Stimulated activated CD4-positive, alpha-beta T cell treated with anti-CD3 and anti-CD28 coated beads, Interleukin-1b, Interleukin-23, amount 100 ng/mL, for 1 hour (primary cell): ENCODE results near the gene ELK3.

ENCODE experiments used
- DNase-seq, 2 donors: peaks; one replicate each; pipeline ENCODE4 v3.0.0-alpha.2; 2020; ENCODE audit warnings: low read depth in 2 of 2

ELK3 gene

DNA sequence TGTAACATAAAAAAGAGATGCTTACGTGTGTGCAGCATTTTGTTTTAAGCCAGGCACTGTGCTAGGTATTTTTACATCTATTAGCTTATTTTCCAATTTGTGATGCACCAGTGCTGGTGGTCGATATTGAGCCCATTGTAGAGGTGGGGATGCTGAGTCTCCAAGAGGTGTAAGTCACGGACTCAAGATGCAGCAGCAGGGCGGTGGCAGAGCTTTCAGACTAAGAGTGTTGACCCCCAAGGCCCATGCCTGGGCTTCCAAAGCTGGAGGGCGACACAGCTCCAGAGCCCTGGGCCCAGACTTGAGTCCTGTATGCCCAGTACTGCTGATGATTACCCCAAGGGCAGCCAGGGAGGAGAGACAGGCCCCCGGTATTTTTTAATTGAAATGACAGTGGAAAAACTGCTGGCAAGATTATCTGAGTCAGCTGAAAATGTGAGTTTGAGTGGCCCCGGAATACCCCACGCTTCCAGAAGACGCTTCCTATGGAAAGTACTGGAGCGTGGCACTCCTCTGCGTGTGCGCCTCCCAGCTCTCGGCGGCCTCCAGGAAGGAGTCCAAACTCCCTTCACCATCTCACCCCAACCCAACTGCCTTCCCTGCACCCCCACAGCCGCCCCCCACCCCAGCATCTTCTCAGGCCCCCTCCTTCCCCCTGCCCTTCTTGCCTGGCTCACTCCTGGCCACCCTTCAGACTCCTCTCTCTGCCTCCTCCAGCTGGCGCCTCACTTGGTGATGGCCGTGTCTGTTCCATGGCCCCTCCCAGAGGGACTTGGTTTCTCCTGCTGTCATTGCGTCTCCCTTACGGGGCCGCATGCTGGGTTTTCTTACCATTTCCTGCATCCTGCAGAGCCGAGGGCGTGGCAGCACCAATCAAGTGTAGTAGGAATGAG is 40.7 kb downstream of the ELK3 start:
- no peak for DNase-seq

GRCh38 chr12:96235484-96235826 is 41.3 kb downstream of the ELK3 start:
- DNase-seq: no peak

DNA sequence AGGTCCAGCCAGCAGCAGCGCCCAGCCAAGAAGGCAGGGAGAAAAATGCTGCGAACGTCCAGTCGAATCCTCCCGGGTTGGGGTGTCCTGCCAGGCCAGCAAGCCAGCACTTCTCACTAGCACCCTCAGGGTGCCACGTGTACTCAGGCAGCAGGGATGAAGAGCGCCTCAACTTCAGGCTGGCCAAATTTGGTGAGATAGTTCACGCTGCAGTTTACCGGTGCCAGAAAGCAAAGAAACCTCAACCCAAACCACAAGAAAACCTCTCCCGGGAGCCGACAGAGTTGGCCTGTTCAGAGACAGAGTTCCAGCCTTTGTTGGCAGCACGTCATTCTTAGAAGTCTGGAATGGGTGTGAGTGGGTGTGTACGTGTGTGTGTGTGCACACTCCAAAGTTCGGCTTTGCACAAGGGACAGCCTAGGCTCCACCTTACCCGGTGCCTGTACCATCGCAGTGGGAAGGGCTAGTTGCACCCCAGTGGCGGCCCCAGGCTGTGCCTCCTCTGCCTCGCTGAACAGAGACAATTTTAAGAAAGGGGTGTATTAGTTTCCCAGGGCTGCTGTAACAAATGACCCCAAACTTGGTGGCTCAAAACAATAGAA is 42.1 kb downstream of the ELK3 start:
- DNase-seq: no peak

- DNase-seq: no peak
Measured at GRCh38 chr12:96237035-96237434, 42.9 kb downstream of the ELK3 start.

- DNase-seq: peak in 1 of 2 donors; percentile 11
Measured at GRCh38 chr12:96237465-96238077, 43.4 kb downstream of the ELK3 start.

DNA sequence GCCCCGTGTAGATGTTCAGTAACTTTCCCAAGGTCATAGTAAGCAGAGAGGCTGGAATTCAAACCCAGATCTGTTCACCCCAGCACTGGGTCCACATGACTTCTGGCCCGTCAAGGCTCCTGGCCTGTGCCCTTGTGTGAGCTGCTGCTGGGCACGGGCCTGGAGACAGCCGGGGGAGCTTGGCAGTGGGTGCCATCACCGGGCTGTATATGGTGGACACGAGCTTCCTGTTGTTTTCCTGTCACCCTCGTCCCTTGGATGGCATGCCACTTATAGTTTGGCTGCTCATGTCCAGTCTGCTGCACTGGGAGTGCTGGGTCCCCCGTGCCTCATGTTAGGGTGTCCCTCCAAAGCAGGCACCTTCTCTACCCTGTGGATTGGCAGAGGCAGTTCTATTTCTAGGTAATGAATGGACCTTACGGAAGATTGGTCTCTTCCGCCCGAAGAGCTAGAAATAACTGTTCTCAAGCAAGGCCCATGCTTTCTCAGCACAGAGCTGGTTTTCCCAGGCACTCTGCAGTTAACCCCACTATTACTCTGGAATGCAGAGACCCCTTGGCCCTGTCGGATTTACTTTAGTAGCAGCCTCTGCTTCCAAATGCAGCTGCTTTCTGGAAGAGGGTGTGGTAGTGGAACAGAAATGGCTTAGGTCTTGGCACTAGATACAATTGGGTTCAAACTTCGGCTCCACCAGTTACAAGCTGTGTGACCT is 44.3 kb downstream of the ELK3 start:
- no peak for DNase-seq

DNA sequence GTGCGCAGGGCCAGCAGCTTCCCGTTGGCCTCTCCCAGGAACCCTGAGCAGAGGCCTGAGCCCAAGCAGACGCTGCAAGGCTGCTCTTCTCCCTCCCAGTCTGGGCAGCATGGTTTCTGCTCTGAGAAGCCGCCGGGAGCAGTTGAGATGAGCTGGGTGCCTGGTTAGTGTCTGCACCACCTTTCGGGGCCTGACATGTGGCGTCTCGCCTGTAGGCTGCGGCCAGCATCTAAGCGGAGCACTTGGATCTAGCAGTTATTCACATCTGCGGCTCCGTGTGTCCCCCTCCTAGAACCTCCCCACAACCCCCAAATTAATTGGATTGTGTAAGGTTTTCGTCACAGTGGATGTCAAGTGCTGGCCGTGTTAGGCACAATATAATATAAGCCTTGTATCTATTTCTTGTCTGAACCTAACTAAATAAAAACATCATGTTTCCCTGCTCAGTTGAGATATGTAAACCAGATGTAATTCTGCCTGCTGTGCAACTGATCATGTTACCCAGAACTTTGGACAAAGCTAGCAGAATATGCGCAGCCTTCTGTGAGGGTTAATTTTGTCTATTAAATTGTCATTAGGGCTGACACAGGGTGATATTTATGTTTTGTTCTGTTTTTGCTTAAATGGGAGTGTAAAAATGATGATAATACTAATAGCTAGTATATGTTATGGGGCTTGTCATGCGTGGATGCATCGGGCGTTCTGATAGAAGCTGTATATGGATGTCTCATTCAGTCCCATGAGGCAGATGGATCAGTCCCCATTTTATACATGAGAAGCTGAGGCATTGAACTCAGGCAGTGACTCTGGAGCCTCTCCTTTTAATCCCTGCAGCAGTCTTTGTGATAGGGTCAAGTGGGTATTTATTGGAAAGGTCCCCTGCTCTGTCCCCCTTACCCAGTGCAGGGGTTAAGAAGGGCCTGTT is 45.8 kb downstream of the ELK3 start:
- no peak for DNase-seq

GRCh38 chr12:96240656-96241055 is 46.5 kb downstream of the ELK3 start:
- no peak for DNase-seq

GRCh38 chr12:96241431-96241830 is 47.3 kb downstream of the ELK3 start:
- DNase-seq: no peak

DNA sequence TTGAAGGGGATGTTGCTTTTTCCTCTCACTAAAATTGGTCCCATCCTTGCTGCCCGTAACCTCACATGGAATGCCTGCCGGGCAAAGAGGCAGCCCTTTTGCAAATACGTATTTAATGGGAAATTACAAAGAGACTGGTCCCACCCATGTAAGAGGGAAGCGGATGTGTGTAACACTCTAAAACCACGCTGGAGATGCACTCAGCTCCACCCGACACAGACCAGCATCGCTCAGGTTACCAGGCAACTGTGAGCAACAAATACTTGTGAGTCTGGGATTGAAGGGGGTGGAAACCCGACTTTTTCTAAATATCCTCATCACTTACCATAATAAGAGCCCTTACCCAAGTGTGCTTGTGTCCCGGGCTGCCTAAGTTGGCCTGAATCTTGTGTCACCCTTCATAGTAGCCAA is 47.7 kb downstream of the ELK3 start:
- DNase-seq: peak in 1 of 2 donors; percentile 41

DNA sequence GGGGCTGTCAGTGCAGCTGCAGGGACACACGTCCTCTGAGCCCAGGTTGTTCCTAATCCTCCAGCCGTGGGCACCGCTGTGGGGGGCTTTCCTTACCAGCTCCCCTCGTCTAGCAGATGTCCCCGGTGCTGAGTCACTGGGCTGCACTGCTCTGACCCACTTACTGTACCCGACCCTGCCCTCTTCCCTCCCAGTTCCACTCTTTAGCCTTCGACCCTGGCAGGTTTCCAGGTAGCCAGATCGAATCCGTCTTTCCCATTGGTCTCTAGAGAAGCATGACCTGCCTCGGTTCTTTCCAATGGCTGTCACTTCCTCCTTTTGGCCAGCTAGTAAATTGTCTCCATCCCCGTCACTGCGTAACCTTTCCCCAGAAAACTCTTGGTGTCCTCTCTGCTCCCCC is 48.4 kb downstream of the ELK3 start:
- no peak for DNase-seq

- no peak for DNase-seq
Measured at GRCh38 chr12:96244826-96245225, 50.7 kb downstream of the ELK3 start.

DNA sequence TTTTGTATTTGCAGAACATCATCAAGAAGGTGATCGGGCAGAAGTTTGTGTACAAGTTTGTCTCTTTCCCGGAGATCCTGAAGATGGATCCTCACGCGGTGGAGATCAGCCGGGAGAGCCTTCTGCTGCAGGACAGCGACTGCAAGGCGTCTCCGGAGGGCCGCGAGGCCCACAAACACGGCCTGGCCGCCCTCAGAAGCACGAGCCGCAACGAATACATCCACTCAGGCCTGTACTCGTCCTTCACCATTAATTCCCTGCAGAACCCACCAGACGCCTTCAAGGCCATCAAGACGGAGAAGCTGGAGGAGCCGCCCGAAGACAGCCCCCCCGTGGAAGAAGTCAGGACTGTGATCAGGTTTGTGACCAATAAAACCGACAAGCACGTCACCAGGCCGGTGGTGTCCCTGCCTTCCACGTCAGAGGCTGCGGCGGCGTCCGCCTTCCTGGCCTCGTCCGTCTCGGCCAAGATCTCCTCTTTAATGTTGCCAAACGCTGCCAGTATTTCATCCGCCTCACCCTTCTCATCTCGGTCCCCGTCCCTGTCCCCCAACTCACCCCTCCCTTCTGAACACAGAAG is 52.8 kb downstream of the ELK3 start:
- no peak for DNase-seq

DNA sequence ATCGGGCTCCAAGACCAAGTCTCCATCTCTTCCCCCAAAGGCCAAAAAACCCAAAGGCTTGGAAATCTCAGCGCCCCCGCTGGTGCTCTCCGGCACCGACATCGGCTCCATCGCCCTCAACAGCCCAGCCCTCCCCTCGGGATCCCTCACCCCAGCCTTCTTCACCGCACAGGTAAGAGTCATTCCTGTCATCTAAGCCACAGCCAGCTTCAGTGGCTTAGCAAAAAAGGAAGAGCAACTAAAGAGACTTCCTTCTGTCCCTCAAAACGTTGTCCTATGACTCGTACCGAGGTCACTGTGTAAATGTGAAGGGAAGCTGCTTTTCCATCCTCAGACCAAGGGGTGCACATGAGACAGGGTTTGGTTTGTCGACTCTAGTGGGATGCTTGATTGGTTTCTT is 53.4 kb downstream of the ELK3 start:
- no peak for DNase-seq

DNA sequence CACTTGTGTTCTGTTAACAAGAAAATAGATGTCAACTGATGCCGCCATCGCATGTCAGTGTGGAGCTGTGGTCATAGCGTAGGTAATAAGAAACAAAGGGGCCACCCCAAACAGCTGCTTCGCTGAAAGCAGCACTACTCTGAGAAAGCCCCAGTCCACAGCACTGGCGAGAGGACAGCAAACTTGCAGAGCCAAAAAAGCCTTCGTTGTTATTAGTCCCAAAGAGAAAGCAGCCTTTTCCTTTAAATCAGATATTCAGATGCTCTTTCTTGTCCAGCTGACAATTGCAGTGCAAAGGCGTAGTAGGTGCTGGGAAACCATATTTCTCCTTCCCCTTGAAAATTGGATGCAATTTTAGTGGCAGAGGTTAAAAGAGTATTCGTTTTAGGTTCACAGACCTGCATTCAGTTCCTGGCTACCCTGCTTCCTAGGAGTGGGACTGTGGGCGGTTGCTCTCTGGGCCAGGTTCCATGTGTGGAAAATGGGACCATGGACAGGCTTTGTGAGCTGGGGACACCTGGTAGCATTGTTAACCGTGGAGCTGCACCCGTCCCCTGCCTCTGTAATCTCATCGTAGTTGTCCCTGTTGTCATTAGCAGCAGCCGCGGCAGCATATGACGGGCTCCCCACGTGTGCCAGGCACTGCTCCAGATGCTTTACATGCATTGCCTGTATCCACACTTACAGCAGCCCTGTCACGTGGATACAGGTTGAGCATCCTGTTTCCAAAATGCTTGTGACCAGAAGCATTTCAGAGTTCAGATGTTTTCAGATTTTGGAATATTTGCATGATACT is 54.2 kb downstream of the ELK3 start:
- DNase-seq: no peak

DNA sequence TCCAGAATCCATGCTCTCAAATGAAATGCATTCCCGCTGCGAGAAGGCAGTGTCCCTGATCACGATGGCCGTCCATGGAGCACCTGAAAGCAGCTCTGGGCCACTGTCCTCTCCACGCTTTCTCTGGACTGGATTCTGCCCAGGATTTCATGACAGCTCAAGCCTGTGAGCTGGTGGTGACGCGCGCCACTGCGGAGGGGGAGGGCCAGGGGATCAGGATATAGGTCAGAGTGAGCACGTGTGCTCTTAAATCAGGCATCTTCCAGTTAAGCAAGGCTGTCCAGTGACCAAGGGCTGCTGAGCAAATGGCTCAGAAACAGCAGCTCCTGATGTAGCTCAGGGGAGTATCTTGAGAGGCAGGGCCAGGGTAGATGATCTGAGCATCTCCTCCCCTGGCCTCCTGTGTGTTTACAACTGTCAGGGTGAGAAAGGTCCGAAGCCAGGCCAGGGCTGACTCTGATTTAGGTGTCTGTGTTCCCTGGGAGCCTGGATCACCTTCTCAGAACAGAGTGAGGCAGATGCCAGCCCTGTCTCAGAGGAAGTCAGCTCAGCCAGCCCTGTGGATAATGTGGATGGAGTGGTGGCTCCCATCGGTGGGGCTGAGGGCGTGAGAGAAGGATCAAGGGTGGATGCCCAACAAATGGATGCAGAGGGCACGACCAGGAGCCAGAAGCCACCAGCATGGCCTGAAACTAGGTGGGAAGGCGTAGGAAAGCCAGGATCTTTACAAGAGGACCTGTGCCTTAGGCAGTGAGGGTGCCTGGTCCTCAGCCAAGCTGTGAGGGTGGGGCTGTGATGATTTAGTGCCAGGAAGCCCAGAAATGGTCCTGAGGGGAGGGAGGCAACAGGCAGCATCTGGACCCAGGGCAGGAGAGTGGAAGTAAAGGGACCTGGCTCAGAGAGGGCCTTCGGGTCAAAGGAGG is 55.3 kb downstream of the ELK3 start:
- DNase-seq: no peak

DNA sequence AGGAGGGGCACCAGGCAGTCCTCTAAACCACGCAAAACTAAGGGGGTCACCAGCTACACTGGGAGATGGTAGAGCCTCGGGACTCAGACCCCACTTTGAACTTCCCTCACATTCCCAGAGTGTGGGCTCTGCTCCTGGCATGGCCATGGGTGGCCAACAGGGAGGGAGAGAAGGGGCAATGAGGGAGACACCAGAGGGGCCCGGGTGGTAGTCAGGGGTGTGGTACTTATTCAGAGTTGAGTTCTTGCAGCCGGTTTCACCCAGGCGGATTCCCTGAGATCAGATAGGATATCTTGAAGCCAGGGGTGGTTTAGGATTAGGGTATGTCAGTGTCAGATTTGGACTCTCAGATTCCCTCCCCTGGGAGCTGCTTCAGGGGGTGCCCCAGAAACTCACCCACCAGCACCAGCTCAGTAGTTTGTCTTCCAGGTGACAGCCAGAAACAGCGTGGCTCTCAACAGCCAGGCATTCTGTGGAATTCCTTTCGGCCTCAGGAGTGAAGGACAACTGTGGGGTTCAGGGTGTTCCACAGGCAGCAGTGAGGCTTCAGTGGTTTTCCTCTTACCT is 56.0 kb downstream of the ELK3 start:
- no peak for DNase-seq

- no peak for DNase-seq
Measured at GRCh38 chr12:96255077-96255476, 60.9 kb downstream of the ELK3 start.
